Astrocyte of the hippocampus (primary cell): ENCODE data around the gene WNK2.

ENCODE experiments used
- DNase-seq: peaks from one replicate; pipeline ENCODE4 v3.0.0; 2011; ENCODE audit warnings: low read depth, low spot score

Gene WNK2

DNA sequence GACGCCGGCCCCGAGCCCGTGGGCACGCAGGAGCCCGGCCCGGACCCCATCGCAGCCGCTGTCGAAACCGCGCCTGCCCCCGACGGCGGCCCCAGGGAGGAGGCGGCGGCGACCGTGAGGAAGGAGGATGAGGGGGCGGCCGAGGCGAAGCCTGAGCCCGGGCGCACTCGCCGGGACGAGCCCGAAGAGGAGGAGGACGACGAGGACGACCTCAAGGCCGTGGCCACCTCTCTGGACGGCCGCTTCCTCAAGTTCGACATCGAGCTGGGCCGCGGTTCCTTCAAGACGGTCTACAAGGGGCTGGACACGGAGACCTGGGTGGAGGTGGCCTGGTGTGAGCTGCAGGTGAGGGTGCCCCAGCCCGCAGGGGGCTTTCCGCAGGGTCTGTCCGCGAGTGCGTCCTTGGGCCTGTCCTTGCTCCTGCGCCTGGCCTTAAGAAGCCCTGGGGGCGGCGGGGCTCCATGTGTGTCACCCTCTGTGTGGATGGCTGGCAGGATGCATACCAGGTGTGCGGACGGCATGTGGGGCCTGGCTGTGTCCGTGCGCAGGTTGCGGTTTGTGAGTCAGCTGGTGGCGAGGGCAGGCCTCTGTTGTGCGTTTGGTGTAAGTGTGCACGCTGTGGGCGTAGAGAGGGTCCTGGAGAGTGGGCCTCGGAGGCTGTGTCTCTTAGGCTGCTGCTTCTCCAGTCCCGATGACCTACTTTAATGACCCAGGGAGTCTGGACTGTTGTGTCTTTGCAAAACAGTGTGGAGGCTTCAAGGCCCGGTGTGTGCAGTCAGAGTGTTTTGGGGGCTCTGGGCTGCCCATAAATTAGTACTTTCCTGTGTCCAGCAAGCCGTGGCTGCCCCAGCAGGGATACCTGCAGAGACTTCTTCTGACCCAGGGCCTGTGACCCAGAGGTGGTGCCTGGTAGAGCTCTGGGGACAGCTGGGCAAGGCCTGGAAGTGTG, 1.6 kb downstream of the WNK2 start:
- no peak for DNase-seq

- DNase-seq: peak; percentile 27
These were observed 2.4 kb downstream of the WNK2 start for GRCh38 chr9:93186215-93186945.

DNA sequence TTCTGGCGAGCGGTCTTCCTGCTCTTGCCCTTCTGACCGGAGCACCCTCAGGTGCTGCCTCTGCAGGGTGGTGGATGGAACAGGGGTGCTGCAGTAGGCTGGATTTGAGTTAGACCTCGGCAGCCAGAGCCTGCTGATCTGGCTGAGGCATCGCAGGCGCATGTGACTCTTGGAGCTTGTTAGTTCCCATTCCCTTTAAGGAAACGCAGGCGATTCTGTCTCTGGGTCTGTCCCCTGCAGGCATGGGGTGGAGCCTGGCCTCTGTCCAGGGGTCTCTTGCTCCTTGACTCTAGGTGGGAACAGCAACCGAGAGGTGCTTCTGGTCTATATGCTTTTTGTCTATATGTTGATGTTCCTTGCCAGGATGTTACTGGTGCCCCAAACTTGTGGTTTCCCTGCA, 3.1 kb downstream of the WNK2 start:
- no peak for DNase-seq

DNA sequence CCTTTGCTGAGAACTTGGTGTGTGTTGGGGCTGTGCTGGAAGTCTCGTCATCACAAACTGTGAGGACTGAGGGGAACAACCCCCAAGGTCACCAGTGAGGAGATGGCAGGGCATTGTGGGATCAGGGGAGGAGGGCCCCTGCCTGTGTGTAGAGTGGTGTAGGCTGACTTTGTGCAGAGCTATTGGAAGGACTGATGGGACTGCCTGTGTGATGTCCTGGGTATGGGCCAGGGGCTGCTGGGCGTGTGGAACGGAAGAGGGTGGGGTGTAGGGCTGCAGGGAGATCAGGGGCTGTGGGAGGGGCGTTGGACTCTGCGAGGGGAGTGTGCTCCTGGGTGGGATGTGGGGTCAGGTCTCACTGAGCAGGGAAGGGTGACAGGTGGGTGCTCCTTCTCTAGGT, 3.6 kb downstream of the WNK2 start:
- no peak for DNase-seq

- DNase-seq: no peak
These were observed 4.8 kb downstream of the WNK2 start for GRCh38 chr9:93188426-93189368.

GRCh38 chr9:93189369-93190132, 5.6 kb downstream of the WNK2 start:
- no peak for DNase-seq

- no peak for DNase-seq
These were observed 6.2 kb downstream of the WNK2 start for GRCh38 chr9:93190133-93190525.

- no peak for DNase-seq
These were observed 6.9 kb downstream of the WNK2 start for GRCh38 chr9:93190656-93191353.

- DNase-seq: no peak
These were observed 7.4 kb downstream of the WNK2 start for GRCh38 chr9:93191354-93191660.

DNA sequence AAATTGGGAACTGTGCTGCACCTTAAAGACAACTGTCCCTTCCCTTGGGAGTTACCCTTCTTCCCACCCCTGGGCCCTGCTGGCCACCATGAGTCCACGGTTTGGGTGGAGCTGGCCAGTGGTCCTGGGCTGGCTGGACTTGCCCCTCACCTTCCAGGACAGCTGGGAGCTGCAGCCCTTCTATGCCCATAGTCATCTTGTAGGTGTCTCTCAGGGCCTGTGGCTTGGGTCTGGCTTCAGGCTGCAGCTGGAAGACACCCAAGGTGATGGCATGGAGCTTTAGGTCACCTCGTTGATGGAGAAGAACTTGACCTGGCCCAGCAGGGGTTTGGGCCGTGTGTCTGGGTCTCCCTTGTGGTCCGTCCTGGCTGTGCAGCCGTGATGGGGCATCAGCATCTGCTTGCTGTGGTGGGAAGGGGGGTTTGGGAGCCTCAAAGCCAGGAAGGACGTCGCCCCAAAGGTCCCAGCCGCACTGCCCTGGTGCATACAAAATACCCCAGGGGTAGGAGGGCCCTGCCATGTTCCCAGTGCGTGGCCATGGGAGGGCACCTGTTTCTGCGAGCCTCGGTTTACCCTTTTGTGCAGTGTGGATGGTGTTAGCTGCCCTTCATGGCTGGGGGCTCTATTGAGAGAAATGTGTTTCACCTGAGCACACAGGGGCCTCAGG, 8.9 kb downstream of the WNK2 start:
- DNase-seq: no peak

- no peak for DNase-seq
These were observed 9.7 kb downstream of the WNK2 start for GRCh38 chr9:93193388-93194220.

DNA sequence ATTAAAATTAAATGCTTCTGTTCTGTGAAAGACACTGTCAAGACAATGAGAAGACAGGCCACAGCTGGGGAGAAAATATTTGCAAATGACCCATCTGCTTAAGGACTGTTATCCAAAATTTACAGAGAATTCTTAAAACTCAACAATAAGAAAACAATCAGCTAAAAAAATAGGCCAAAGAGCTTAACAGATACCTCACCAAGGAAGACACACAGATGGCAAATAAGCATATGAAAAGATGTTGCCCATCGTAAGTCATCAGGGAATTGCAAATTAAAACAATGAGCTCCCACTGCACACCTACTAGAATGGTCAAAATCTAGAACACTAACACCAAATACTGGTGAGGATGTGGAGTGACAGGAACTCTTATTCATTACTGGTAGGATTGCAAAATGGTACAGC, 10.3 kb downstream of the WNK2 start:
- no peak for DNase-seq

DNA sequence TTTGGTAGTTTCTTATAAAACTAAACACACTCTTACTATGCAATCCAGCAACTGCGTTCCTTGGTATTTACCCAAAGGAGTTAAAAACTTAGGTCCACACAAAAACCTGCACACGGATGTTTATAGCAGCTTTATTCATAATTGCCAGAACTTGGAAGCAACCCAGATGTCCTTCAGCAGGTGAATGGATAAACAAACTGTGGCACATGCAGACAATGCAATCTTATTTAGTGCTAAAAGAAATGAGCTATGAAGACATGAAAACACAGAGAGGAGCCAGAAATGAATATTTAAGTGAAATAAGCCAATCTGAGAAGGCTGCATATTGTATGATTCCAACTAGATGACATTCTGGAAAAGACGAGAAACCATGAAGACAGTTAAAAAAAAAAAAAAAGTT, 10.7 kb downstream of the WNK2 start:
- DNase-seq: no peak

DNA sequence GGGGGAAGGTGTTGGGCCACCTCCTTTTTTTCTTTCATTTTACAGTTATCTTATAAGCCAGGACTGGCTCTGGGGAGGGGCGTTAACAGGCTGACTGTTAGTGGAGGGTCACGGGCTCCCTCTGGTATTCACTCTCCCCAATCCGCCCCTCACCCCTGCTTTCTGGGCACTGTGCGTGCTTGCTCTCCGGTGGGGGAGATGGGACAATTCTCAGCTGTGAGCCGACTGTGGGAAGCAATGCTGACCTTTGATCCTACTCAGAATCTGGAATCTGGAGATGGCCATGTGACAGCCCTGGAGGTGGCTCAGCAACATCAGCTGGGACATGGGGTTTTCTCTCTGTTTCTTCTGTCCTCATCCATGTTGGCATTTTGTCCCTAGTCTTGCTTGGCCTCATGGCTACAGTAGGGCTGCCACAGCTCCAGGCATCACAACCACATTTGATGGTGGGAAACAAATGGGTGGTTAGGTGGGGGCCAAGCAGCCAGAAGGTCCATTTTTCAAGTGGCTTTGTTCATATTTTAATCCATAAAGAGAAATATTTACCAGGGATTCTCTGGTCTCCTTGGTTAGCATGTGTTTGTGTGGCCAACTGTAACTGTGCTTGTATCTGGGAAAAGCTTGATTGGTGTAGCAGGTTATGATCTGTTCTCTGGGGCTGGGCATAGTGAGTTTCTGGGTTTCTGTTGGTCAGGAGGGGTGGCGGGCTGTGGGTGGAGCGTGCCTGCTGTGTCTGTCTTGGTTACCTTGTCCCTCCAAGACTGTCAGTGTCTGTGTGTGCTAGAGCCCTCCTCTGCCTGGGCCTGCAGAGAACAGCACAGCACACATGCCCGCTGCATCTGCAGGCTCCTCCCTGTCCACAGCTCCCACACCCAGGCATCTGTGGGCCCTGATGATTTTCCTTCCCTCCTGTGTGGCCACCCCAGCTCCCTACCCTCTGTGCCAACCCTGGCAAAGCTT, 12.4 kb downstream of the WNK2 start:
- DNase-seq: no peak

DNA sequence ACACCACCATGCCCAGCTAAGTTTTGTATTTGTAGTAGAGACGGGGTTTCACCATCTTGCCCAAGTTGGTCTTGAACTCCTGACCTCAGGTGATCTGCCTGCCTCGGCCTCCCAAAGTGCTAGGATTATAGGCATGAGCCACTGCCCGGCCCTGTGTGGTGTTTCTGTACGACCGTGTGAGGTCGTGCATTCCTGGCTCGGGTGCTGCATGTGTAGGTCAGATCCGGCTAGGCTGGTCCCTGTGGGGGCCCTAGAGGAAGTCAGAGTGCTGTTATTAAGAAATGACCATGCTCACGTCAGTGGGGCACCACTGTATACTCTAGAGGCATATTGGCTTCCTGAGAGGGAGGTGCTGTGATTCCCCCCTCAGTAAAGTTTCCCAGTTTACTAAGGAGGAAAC, 13.7 kb downstream of the WNK2 start:
- no peak for DNase-seq

DNA sequence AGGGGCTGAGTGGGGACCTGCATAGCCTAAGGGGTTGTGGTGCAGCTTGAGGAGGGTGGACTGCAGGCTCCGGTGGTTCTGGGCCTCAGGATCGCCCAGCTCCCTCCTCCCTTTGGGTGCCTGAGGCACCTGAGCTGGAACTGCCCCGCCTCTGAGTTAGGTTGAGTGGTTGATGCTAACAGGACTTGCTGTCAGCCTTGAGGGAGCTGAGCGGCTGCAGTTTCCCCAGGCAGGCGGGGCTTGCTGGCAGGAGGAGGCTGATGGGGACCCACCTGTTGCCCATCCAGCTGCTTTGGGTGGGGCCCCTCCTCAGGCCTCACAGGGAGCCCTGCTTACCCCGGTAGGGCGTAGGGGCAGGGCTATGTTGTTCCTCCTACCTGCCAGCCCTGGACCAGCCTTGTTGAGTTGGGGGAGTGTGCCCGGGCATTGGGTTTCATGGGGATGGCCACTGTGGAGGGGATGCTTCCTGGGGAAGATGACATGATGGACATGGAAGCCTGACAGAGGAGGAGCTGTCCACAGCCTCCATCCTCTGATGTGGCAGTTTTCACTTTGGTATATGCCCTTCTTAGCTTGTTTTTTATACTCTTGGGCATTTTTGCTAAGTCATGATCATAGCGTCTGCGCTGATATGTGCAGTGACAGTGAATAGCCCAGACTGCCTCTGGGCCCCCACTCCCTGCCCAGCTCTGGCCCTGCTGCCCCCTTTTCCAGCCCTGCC, 14.3 kb downstream of the WNK2 start:
- DNase-seq: no peak
